ENCODE data around the gene ZKSCAN7. TPM values are rescaled to one million over a fixed set of nuclear protein-coding genes. Genes with fewer than 3 reads are reported as not detected.

The ZKSCAN7 gene
- total RNA-seq, 1 donor from 2014 or later = 7.0 TPM

DNA sequence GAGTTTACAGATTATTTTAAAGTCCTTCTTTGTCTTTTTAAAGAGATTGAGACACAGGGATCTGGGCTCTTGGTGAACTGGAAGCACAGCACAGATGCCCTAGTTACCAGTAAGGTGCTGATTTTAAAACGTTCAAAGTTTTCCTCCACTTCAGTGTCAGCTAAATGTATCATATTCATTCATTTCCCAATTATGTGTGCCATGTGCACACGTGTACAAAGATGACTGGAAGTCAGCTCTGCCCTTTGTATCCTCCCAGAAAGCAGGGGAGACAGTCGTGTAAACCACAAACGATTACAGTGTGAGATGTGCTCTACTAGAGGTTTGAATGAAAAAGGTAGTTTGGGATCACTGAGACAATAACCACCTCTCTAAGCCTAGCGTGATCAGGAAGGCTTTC, 730 bp downstream of the ZKSCAN7 start:
- DNase-seq (ENCODE audit: low spot score) = no peak
- H3K4me3 Mint-ChIP-seq (ENCODE audit: unreplicated experiment) = peak overlapping the region; percentile 89
- peaks cover 10% of the 10 kb centered on the region for H3K36me3 Mint-ChIP-seq (ENCODE audit: low read depth)
- TF ChIP-seq, protein P1, sequence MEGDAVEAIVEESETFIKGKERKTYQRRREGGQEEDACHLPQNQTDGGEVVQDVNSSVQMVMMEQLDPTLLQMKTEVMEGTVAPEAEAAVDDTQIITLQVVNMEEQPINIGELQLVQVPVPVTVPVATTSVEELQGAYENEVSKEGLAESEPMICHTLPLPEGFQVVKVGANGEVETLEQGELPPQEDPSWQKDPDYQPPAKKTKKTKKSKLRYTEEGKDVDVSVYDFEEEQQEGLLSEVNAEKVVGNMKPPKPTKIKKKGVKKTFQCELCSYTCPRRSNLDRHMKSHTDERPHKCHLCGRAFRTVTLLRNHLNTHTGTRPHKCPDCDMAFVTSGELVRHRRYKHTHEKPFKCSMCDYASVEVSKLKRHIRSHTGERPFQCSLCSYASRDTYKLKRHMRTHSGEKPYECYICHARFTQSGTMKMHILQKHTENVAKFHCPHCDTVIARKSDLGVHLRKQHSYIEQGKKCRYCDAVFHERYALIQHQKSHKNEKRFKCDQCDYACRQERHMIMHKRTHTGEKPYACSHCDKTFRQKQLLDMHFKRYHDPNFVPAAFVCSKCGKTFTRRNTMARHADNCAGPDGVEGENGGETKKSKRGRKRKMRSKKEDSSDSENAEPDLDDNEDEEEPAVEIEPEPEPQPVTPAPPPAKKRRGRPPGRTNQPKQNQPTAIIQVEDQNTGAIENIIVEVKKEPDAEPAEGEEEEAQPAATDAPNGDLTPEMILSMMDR (IDR thresholded peaks at IDR 0.05) = no peak
- peaks cover 6% of the 10 kb centered on the region for H3K27me3 Mint-ChIP-seq (ENCODE audit: low read depth)
- H3K27ac Mint-ChIP-seq (ENCODE audit: unreplicated experiment) = peak overlapping the region; percentile 89
- peaks cover 21% of the 10 kb centered on the region for H3K4me1 Mint-ChIP-seq (ENCODE audit: low read depth)
- H3K9me3 Mint-ChIP-seq (ENCODE audit: low read depth) = no peaks in the 10 kb centered on the region

DNA sequence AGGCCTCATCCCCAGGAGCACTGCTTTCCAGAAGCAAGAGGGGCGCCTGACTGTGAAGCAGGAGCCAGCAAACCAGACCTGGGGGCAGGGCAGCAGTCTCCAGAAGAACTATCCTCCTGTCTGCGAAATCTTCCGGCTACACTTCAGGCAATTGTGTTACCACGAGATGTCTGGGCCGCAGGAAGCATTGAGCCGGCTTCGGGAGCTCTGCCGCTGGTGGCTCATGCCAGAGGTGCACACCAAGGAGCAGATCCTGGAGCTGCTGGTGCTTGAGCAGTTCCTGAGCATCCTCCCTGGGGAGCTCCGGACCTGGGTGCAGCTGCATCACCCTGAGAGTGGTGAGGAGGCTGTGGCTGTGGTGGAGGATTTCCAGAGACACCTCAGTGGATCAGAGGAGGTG, 2.1 kb downstream of the ZKSCAN7 start:
- TF ChIP-seq, protein P1 (IDR thresholded peaks at IDR 0.05) = no peak
- peaks cover 21% of the 10 kb centered on the region for H3K4me1 Mint-ChIP-seq (ENCODE audit: low read depth)
- H3K36me3 Mint-ChIP-seq (ENCODE audit: low read depth) = peaks cover 21% of the 10 kb centered on the region
- H3K9me3 Mint-ChIP-seq (ENCODE audit: low read depth) = peaks cover 3% of the 10 kb centered on the region
- no peaks in the 10 kb centered on the region for H3K27me3 Mint-ChIP-seq (ENCODE audit: low read depth)
- no peak for DNase-seq (ENCODE audit: low spot score)
- H3K27ac Mint-ChIP-seq (ENCODE audit: unreplicated experiment) = no peak overlapping the region
- no peak overlapping the region for H3K4me3 Mint-ChIP-seq (ENCODE audit: unreplicated experiment)

DNA sequence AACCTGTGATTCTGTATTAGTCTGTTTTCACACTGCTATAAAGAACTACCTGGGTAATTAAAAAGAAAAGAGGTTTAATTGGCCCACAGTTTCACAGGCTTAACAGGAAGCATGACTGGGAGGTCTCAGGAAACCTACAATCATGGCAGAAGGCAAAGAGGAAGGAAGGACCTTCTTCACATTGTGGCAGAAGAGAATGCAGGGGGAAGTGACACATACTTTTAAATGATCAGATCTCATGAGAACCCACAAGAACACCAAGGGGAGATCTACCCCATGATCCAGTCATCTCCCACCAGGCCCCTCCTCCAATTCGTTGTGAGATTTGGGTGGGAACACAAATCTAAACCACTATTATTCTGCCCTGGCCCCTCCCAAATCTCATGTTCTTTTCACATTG, 6.1 kb downstream of the ZKSCAN7 start:
- H3K27me3 Mint-ChIP-seq (ENCODE audit: low read depth) = no peaks in the 10 kb centered on the region
- peaks cover 31% of the 10 kb centered on the region for H3K36me3 Mint-ChIP-seq (ENCODE audit: low read depth)
- H3K9me3 Mint-ChIP-seq (ENCODE audit: low read depth) = peaks cover 3% of the 10 kb centered on the region
- TF ChIP-seq, protein P1 (IDR thresholded peaks at IDR 0.05) = no peak
- peaks cover 22% of the 10 kb centered on the region for H3K4me1 Mint-ChIP-seq (ENCODE audit: low read depth)
- no peak for DNase-seq (ENCODE audit: low spot score)
- H3K4me3 Mint-ChIP-seq (ENCODE audit: unreplicated experiment) = no peak overlapping the region
- no peak overlapping the region for H3K27ac Mint-ChIP-seq (ENCODE audit: unreplicated experiment)

DNA sequence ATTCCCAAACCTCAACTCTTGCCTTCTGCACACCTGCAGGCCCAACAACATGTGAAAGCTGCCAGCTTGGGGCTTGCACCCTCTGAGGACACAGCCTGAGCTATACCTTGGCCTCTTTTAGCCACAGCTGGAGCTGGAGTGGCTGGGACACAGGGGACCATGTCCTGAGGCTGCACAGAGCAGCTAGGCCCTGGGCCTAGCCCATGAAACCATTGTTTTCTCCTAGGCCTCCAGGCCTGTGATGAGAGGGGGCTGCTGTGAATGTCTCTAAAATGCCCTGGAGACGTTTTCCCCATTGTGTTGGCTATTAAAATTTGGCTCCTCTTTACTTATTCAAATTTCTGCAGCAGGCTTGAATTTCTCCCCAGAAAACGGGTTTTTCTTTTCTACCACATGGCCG, 7.2 kb downstream of the ZKSCAN7 start:
- Mint-ChIP-seq H3K36me3 (ENCODE audit: low read depth) (peaks cover 36% of the 10 kb centered on the region), H3K4me3 (ENCODE audit: unreplicated experiment) (no peak overlapping the region), H3K27me3 (ENCODE audit: low read depth) (no peaks in the 10 kb centered on the region), H3K4me1 (ENCODE audit: low read depth) (peaks cover 16% of the 10 kb centered on the region), H3K27ac (ENCODE audit: unreplicated experiment) (no peak overlapping the region), H3K9me3 (ENCODE audit: low read depth) (peaks cover 3% of the 10 kb centered on the region)
- TF ChIP-seq, protein P1 (IDR thresholded peaks at IDR 0.05) = no peak
- no peak for DNase-seq (ENCODE audit: low spot score)

DNA sequence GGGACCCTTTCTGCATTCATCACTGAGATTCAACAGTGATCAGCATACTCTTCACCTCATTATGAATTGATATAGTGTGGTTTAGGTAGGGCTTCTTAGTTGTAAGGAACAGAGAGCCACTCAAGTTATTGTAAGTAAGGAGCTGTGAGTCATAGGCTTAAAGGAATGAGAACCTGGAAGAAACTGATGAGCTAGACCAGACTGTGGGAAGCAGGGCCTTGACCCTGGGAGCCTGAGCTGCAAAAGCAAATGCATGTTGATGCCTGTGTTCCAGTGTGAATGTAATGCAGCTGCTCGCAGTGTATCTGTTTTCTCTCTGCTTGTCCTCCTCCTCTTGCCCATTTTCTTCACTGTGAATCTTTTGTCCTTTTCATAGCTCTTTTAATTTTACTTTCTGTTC, 13.6 kb downstream of the ZKSCAN7 start:
- TF ChIP-seq, protein P1 (IDR thresholded peaks at IDR 0.05) = no peak
- H3K4me3 Mint-ChIP-seq (ENCODE audit: unreplicated experiment) = no peak overlapping the region
- H3K9me3 Mint-ChIP-seq (ENCODE audit: low read depth) = peaks cover 40% of the 10 kb centered on the region
- no peak for DNase-seq (ENCODE audit: low spot score)
- H3K27me3 Mint-ChIP-seq (ENCODE audit: low read depth) = no peaks in the 10 kb centered on the region
- peaks cover 61% of the 10 kb centered on the region for H3K36me3 Mint-ChIP-seq (ENCODE audit: low read depth)
- peaks cover 18% of the 10 kb centered on the region for H3K4me1 Mint-ChIP-seq (ENCODE audit: low read depth)
- no peak overlapping the region for H3K27ac Mint-ChIP-seq (ENCODE audit: unreplicated experiment)
